ENCODE measurements around the gene RPSA. TPM values are rescaled to one million over a fixed set of nuclear protein-coding genes. Genes with fewer than 3 reads are reported as not detected.

Gene RPSA
- total RNA-seq, 1 experiment from 2014 or later = 2,077 TPM

DNA sequence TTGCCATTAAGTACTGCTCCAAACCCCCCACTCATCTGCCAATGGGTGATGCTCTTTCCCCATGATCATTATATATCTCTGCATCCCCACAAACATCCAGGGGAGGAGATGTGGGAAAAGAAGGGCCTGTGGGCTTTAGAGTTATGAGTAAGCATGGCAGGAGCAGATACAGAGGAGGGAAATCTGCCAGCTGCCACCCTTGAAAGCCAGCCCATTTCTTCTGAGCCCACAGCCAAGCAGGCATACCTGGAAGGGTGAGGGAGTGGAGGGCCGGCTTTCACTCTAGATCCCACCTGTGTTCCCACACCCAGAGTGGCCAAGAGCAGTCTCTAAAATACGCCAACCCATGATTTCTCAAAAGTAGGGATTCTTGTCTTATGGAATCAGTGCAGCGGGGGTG is 25.1 kb upstream of the RPSA start:
- Histone ChIP-seq H3K4ac (ENCODE audit: low read depth, low read length) (no peak overlapping the region), H2BK5ac (ENCODE audit: insufficient read length, low read length) (no peak overlapping the region), H3K9ac (ENCODE audit: extremely low read depth, insufficient read length, low read length) (no peak overlapping the region), H3K4me1 (ENCODE audit: insufficient read depth, low read length) (peaks cover 8% of the 10 kb centered on the region), H2BK12ac (ENCODE audit: insufficient read length, low read depth, low read length) (no peak overlapping the region), H3K4me2 (ENCODE audit: insufficient read depth, insufficient read length, low read length) (no peak overlapping the region), H3K79me1 (ENCODE audit: insufficient read depth, low read depth, low read length, poor library complexity, severe bottlenecking) (peaks cover 3% of the 10 kb centered on the region), H3K14ac (ENCODE audit: insufficient read depth, low read length) (no peak overlapping the region), H2AFZ (ENCODE audit: low read length) (no peak overlapping the region), H3K56ac (ENCODE audit: insufficient read length, low read depth, low read length) (no peak overlapping the region), H2BK120ac (ENCODE audit: low read depth, low read length, poor library complexity, severe bottlenecking) (no peak overlapping the region), H2BK15ac (ENCODE audit: low read depth, low read length) (no peak overlapping the region), H4K91ac (ENCODE audit: insufficient read length, low read depth, low read length) (no peak overlapping the region), H2BK20ac (ENCODE audit: low read depth, low read length, poor library complexity, severe bottlenecking) (no peak overlapping the region), H3K23ac (ENCODE audit: insufficient read length, low read depth, low read length) (no peak overlapping the region), H4K8ac (replicated peaks; ENCODE audit: insufficient read length, low read depth, low read length) (no peak overlapping the region), H3K27ac (ENCODE audit: insufficient read length, low read depth, low read length) (no peak overlapping the region), H3K27me3 (ENCODE audit: insufficient read depth, low read length) (no peaks in the 10 kb centered on the region), H3T11ph (ENCODE audit: low read length) (no peak overlapping the region), H2AK5ac (ENCODE audit: insufficient read length, low read length) (no peak overlapping the region), H3K23me2 (ENCODE audit: insufficient read length, low read depth, low read length, poor library complexity, severe bottlenecking) (peaks cover 2% of the 10 kb centered on the region), H3K9me3 (ENCODE audit: control insufficient read depth, low read depth, low read length) (no peaks in the 10 kb centered on the region), H3K79me2 (ENCODE audit: insufficient read depth, low read length) (peaks cover 14% of the 10 kb centered on the region; the same call in 1 of the 2 replicates), H4K5ac (ENCODE audit: insufficient read length, low read depth, low read length) (no peak overlapping the region), H3K18ac (ENCODE audit: insufficient read length, low read depth, low read length) (no peak overlapping the region), H4K20me1 (ENCODE audit: control insufficient read depth, insufficient read depth, insufficient read length) (no peaks in the 10 kb centered on the region)
- Mint-ChIP-seq H3K36me3 (ENCODE audit: insufficient read depth in 1 of 3, low read depth in 3 of 3) (peaks cover 0 to 10% (median under 1%) of the 10 kb centered on the region in 3 experiments; a peak in 3 of 7 replicates), H3K27ac (0 out of 7 replicates have a peak overlapping the region, but pooled peaks of 1 of the 3 experiments have one; percentile 7), H3K9me3 (no peaks in the 10 kb centered on the region), H3K4me3 (no peak overlapping the region), H3K4me1 (peaks cover 34 to 40% of the 10 kb centered on the region in 2 experiments), H3K27me3 (ENCODE audit: low read depth) (peaks cover 2% of the 10 kb centered on the region; the same call in 1 of the 2 replicates)
- WGBS (ENCODE audit: extremely low coverage, insufficient read length, low lambda C conversion rate) = no CpG with 5 or more reads among the region's 3 CpGs
- DNase-seq = no peak
- TF ChIP-seq, protein P1, sequence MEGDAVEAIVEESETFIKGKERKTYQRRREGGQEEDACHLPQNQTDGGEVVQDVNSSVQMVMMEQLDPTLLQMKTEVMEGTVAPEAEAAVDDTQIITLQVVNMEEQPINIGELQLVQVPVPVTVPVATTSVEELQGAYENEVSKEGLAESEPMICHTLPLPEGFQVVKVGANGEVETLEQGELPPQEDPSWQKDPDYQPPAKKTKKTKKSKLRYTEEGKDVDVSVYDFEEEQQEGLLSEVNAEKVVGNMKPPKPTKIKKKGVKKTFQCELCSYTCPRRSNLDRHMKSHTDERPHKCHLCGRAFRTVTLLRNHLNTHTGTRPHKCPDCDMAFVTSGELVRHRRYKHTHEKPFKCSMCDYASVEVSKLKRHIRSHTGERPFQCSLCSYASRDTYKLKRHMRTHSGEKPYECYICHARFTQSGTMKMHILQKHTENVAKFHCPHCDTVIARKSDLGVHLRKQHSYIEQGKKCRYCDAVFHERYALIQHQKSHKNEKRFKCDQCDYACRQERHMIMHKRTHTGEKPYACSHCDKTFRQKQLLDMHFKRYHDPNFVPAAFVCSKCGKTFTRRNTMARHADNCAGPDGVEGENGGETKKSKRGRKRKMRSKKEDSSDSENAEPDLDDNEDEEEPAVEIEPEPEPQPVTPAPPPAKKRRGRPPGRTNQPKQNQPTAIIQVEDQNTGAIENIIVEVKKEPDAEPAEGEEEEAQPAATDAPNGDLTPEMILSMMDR (conservative IDR thresholded peaks at IDR 0.05) = no peak
